Umbilical cord (tissue), 2 donors: ENCODE data around the gene ZNF362. TPM values are rescaled to one million over a fixed set of nuclear protein-coding genes. Genes with fewer than 3 reads are reported as not detected.

Source experiments
- DNase-seq: peaks from one replicate; pipeline ENCODE4 v3.0.0-alpha.2; 2015; ENCODE audit warnings: low spot score
- total RNA-seq: library from RNA; depleted of rRNA; stranded (reverse); fragments of >200 nt; gene quantifications from one replicate; pipeline ENCODE4 v1.2.3, GENCODE V29; 2014; ENCODE audit warnings: low replicate concordance; ENCODE audit not compliant: insufficient read depth

Gene ZNF362
- total RNA-seq, 1 donor from 2014 or later = 10.1 TPM

DNA sequence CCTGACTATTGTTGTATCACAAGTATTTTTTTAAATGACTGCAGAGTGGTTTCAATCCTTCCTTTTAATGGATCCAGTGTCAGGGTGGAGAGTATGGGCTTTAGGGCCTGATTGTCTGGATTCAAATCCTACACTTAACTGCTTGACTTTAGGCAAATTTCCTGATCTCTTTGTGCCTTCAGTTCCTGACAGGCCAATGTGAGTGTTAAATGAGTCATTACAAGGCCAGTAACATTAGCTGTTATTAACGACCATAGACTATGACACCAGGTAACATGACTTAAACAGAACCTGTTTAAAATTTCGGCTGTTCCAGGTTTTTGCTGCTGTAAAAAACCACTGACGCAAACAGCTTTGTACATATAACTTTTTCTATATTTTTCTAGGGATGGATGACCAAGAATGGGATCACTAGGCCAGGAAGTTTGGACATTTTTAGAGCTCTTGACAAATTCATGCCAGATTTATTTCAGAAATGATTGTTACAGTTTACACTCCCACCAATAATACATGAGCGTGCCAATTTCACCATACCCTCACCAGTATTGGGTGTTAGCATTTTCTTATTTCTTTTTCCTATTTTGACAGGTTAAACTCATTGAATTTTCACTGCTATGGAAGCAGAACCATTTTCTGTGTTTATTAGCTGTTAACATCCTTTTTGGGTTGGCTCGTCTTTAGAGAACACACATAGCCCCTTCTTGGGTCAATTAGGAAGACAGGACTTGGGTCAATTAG lies 11.3 kb downstream of the ZNF362 start:
- DNase-seq = no peak

- no peak for DNase-seq
Observed at GRCh38 chr1:33268457-33268856, 12.2 kb downstream of the ZNF362 start.

- no peak for DNase-seq
Observed at GRCh38 chr1:33268927-33269610, 12.8 kb downstream of the ZNF362 start.

DNA sequence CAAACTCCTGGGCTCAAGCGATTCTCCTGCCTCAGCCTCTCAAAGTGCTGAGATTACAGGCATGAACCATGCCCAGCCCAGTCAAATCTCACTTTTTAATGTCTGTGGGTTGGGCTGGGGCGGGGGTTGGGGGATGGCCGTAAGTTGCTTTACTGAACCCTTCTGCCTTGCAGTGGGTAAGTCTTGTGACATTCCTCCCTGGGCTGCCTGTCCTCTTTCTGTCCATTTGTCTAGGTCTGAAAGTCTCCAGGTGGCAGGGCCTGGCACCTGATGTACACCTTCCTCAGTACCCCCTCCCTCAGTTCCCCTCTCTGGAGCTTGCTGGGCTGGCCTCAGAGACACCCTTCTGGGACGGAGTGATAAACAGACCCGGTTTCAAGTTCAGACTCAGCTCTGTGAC lies 13.3 kb downstream of the ZNF362 start:
- no peak for DNase-seq

- DNase-seq = no peak
Observed at GRCh38 chr1:33270379-33270778, 14.1 kb downstream of the ZNF362 start.

DNA sequence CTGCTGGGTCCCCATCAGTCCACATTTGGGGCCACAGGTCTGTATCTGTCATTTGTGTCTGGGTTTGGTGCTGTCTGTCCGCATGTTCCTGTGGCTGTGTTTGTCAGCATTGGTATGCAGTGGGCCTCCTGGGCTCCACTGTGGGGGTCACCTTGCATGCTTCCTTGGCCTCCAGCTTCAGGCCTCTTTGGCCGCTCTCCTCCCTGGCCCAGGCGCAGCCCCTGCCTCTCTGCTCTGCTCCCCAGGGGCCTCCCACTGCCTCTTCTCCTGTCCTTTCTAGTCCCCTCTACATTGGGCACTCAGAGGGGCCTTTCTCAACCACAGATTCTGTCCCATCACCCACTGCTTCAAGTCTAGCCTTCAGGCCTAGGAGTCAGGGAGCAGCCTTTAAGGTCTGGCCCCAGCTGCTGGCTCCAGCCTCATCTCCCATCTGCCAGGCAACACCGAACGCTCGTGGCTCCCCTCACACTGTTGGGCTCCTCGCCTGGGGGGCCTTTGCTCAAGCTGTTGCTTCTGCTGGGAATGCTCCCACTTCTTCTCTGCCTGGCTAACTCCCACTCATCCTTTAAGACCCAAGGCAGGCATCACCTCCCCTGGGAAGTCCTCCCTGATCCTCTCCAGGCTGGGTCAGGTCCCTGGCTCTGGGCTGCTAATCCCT lies 14.6 kb downstream of the ZNF362 start:
- DNase-seq = no peak

- DNase-seq = no peak
Observed at GRCh38 chr1:33271666-33272505, 15.6 kb downstream of the ZNF362 start.

DNA sequence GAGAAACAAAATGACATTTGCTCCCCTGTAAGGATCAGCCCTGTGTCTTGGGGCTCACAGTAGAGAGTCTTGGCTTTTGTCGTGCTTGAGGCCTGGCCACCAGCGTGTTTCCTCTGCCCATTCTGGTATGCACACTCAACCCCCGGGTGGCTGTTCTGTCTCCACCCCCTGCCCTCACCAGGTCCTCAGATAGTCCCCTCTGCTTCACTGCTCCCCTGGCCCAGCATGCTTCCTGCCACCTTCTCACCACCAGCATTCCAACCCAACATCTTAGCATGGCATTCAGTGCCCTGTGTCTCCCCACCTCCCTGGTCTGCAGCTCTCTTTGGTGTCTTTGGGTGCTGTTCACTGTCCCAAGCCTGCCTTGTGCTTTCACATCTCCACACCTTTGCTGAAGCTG lies 16.2 kb downstream of the ZNF362 start:
- no peak for DNase-seq

DNA sequence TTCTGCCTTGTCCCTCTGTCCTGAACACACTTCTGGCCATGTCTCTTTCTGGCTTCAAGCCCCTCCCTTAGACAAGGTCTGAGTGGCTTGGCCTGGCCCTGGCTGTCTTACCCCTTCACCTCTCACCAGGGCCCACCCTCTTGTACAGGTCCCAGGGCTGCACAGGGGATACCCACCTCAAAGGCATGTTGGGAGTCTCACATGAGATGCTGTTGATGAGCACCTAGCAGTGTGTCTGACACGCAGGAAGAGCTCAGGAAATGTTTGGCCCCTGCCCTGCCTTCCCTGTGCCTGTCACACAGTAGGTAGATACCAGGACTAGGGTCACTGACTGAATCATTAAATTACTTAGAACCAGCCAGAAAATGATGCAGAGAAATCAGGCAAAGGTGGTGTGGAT lies 16.6 kb downstream of the ZNF362 start:
- DNase-seq = no peak

- DNase-seq = no peak
Observed at GRCh38 chr1:33273406-33273805, 17.1 kb downstream of the ZNF362 start.

GRCh38 chr1:33273961-33274371 lies 17.7 kb downstream of the ZNF362 start:
- DNase-seq = no peak

- no peak for DNase-seq
Observed at GRCh38 chr1:33274446-33274845, 18.2 kb downstream of the ZNF362 start.

DNA sequence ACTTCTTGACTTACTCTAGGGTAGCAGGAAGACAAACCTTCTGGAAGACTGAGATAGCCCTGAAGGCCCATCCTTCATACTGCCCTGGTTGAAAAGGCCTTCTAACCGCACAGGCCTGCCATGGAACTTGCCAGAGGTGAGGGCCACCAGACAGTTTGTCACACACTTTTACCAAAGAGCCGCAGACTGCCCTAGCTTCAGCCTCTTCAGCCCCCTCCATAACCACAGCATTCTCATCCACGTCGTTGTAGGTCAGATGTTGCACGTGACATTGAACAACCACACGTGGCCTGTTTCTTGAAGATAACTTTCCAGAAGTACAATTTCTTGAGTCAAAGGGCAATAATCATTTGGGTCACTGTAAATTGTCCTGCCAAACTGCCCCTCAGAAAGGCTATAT lies 18.9 kb downstream of the ZNF362 start:
- DNase-seq = no peak

- no peak for DNase-seq
Observed at GRCh38 chr1:33275706-33276572, 19.6 kb downstream of the ZNF362 start.

DNA sequence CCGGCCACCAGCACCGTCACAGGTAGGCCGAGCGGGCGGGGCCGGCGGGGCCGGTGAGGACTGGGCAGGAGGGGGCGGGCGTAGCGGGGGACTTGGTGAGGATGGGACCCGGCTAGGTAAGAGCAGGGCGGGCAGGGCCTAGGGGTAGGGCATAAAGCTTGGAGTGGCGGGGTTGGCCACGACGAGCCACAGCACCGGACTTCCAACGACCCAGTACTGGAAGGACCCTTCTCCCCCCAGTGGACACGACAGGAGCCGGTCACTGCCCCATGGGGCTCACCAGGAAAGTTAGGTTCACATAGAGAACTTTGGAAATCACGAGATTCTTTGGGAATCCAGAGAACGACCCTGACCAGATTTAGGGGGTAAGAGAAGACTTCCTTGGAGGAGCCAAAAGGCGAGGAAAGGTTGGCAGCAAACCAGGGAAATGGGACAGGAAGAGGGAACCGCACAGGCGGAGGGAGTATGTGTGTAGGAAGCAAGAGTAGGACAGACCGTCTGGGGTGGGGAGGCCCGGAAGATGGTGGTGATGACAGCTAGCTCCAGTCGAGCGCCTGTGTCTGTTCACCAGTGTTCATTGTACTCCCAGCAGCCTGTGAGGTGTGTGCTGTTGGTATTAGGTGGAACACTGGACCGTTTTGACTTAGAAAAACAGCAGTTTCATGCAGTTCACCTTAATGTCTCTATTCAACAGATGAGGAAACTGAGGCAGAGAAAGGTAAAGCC lies 20.4 kb downstream of the ZNF362 start:
- DNase-seq = no peak

DNA sequence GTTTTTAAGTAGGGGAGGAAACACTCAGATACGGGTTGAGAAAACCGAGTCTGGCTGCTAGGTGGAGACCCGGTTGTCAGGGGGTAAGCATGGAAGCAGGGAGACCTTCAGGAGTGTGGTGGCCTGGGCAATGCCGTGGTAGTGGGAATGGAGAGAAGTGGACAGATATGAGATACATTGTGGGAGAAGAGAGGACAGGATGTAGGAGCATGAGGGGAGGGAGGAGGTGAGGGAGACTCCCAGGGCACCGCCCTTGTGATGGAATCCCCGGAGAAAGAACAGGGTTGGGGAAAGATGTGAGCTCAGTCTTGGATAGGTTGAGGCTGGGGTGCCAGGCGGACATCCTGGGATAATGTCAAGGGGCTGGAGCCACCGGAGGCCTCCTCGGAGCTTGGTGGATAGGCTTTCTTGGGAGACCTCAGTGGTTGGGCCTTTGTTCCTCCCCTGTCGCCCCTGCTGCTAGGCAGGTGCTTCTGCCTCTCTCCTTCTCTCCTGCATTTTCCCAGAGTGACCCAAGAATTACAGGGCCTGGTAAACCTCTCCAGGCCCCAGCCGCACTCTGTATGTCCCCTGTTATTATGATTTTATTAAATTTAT lies 21.3 kb downstream of the ZNF362 start:
- DNase-seq = no peak

- DNase-seq = no peak
Observed at GRCh38 chr1:33280091-33280661, 23.9 kb downstream of the ZNF362 start.

DNA sequence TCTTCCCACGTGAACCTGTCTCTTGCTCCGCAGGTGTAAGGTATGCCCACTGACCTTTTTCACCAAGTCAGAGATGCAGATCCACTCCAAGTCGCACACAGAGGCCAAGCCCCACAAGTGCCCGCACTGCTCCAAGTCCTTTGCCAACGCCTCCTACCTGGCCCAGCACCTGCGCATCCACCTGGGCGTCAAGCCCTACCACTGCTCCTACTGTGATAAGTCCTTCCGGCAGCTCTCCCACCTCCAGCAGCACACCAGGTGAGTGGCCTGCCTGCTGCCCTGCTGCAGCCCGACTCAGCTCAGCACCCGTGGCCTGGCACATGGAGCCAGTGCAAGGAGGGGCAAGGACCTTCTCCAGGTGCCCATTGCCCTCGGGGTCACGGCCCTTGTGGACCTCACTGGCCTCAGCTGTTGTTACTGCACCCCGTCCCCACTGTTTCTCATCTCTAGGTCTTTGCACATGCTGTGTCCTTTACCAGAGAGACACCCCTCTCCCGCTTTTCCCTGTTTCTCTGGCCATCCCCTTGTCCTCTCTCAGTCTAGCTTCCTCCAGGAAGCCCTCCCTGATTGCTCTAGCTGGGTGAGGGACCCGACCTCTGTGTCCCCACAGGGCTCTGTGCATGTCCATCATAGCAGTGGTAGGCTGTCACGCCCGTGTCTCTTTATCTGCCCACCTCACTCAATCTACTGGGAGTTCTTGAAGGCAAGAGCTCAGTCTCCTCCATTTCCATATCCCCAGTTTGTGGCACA lies 25.4 kb downstream of the ZNF362 start:
- no peak for DNase-seq

DNA sequence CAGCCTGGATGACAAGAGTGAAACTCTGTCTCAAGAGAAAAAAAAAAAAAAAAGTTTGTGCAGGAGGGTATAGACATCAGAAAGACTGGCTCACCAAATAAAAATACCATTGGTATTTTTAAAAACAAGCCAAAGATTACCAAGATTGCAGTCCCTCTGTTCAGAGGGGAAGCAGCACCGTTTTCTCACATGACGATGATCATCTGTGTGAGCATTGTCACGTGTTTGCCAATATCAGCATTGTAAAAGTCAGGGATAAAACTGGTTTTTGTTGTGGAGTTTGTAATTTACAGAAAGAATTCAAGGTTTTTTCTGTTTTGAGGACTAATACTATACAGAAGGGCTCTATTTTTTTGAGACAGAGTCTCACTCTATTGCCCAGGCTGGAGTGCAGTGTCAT lies 26.5 kb downstream of the ZNF362 start:
- no peak for DNase-seq
